ENCODE data around the gene SAP30BP.
A peak's percentile ranks its signal among the peaks of the same experiment; 100 is the strongest.

The SAP30BP gene

DNA sequence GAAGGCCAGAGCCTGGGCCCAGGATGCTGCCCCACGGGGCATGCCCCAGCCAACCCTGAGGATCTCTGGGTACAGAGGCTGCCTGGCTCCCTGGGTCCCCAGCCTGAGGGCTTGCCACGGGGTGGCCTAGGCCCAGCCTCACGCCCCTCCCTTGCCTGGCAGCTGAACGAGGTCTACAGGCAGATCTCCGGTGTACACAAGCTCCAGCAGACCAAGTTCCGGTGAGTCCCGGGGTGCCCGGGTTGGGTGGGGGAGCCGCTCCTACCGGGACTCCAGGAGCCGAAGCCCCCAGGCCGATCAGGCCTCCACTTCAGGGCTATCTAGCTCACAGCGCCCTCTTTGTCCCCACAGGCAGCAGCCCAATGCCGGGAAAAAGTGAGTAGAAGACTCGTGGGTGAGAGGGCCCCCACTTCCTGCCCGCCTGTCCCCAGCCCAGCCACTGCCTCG is 73.5 kb downstream of the SAP30BP start:
- H3K4me3 ChIP-seq (replicated peaks in 1 of 2; ENCODE audit: low read depth in 2 of 2, low read length in 2 of 2), result no peak overlapping the region
- DNase-seq (ENCODE audit: low read depth in 2 of 2), result no peak
- no peak for TF ChIP-seq CTCF (IDR thresholded peaks at IDR 0.05; ENCODE audit: low read depth, low read length)

GRCh38 chr17:75742337-75742736 is 75.2 kb downstream of the SAP30BP start:
- H3K4me3 ChIP-seq (replicated peaks in 1 of 2; ENCODE audit: low read depth in 2 of 2, low read length in 2 of 2), result no peak overlapping the region
- TF ChIP-seq CTCF (IDR thresholded peaks at IDR 0.05; ENCODE audit: low read depth, low read length), result no peak
- DNase-seq (ENCODE audit: low read depth in 2 of 2), result no peak

- no peak overlapping the region for H3K4me3 ChIP-seq (replicated peaks in 1 of 2; ENCODE audit: low read depth in 2 of 2, low read length in 2 of 2)
- no peak for TF ChIP-seq CTCF (IDR thresholded peaks at IDR 0.05; ENCODE audit: low read depth, low read length)
- DNase-seq (ENCODE audit: low read depth in 2 of 2), result no peak
Measured at GRCh38 chr17:75743625-75744206, 76.6 kb downstream of the SAP30BP start.

GRCh38 chr17:75748706-75749105 is 81.6 kb downstream of the SAP30BP start:
- no peak for TF ChIP-seq CTCF (IDR thresholded peaks at IDR 0.05; ENCODE audit: low read depth, low read length)
- DNase-seq (ENCODE audit: low read depth in 2 of 2), result no peak
- H3K4me3 ChIP-seq (replicated peaks in 1 of 2; ENCODE audit: low read depth in 2 of 2, low read length in 2 of 2), result no peak overlapping the region

DNA sequence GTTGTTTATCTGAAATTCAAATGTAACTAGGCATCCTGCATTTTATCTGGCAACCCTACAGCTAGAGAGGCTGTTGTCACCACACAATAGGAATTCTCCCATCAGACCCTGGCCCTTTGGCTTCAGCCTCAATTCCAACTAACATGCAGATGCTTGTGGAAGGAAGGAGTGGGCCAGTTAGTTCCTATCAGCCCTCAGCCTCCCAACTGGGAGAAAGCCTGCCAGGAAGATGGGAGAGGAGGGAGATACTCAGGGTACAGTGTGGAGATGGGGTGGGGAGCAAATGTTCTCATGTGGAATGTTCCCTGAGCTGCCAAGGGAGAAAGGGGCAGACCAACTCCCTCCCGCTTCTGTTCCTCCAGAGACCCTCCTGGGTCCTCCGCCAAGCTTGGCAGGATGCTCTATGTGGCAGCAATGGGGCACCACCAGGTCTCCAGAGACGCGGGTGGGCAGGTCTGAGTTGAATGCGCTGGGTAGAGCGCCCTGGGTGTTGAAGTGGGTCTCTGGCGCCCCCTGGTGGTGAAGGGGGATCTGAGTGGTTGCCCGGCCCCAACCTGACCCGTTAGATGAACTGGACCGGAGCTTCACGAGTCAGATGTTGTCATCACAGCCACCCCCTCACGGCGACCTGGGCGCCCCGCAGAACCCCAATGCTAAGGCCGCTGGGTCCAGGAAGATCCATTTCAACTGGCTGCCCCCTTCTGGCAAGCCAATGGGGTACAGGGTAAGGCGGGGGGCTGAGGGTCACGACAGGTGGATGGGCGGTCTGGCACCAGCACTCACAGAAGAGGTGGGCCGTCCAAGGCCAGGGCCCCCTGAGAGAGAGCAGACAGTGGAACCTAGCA is 82.6 kb downstream of the SAP30BP start:
- DNase-seq (ENCODE audit: low read depth in 2 of 2), result peak; percentile 78 to 79
- TF ChIP-seq CTCF (IDR thresholded peaks at IDR 0.05; ENCODE audit: low read depth, low read length), result peak; percentile 80
- H3K4me3 ChIP-seq (replicated peaks in 1 of 2; ENCODE audit: low read depth in 2 of 2, low read length in 2 of 2), result no peak overlapping the region

DNA sequence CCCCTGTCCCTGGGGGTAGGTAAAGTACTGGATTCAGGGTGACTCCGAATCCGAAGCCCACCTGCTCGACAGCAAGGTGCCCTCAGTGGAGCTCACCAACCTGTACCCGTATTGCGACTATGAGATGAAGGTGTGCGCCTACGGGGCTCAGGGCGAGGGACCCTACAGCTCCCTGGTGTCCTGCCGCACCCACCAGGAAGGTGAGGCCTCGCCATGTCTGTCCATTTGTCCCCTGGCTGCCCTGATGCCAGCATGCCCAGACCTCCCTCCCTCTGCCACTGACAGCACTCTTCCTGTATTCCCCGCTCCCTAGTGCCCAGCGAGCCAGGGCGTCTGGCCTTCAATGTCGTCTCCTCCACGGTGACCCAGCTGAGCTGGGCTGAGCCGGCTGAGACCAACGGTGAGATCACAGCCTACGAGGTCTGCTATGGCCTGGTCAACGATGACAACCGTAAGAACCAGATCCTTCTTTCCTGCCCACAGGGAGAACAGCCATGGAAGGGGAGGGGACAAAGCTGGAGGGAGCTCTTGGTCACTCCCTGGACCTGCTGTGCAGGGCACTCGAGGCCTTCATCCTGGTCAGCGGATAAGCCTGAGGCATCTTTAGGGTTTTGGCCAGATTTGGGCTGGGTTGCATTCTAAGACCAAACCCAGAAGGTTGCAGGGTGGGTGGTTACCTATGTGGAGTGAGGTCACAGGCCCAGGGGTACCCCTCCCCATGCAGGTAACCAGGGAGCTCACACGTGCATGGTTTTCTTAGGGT is 83.7 kb downstream of the SAP30BP start:
- no peak for DNase-seq (ENCODE audit: low read depth in 2 of 2)
- no peak for TF ChIP-seq CTCF (IDR thresholded peaks at IDR 0.05; ENCODE audit: low read depth, low read length)
- no peak overlapping the region for H3K4me3 ChIP-seq (replicated peaks in 1 of 2; ENCODE audit: low read depth in 2 of 2, low read length in 2 of 2)
